ENCODE measurements around the gene POLR1F.
"Not testable (repeated sequence)": the region's sequence is repeated elsewhere in the genome, so short reads cannot be mapped to it uniquely, and the experiment has no call there.

Gene POLR1F

GRCh38 chr7:19708397-19709248 lies at the start of gene POLR1F:
Gene POLR1F (minus strand): TSS chr7:19709037. CDS start chr7:19709016, 21 bp downstream.
- peak; percentile 94 for DNase-seq

- DNase-seq = no peak
Observed at GRCh38 chr7:19754521-19755116, 45.8 kb upstream of the POLR1F start.

- no peak for DNase-seq
Observed at GRCh38 chr7:19752020-19752419, 43.2 kb upstream of the POLR1F start.

GRCh38 chr7:19749658-19750057 lies 40.8 kb upstream of the POLR1F start:
- no peak for DNase-seq

- no peak for DNase-seq
Observed at GRCh38 chr7:19747740-19748339, 39.0 kb upstream of the POLR1F start.

- DNase-seq = no peak
Observed at GRCh38 chr7:19744075-19744474, 35.2 kb upstream of the POLR1F start.

GRCh38 chr7:19728716-19729115 lies 19.9 kb upstream of the POLR1F start:
- DNase-seq = no peak

GRCh38 chr7:19725770-19726169 lies 16.9 kb upstream of the POLR1F start:
- DNase-seq = no peak

- no peak for DNase-seq
Observed at GRCh38 chr7:19715499-19715898, 6.7 kb upstream of the POLR1F start.

- DNase-seq = peak; percentile 5
Observed at GRCh38 chr7:19713676-19714075, 4.8 kb upstream of the POLR1F start.

GRCh38 chr7:19709249-19709578 lies 377 bp upstream of the POLR1F start:
- DNase-seq = no peak

- no peak for DNase-seq
Observed at GRCh38 chr7:19707240-19707639, 1.6 kb downstream of the POLR1F start.

- no peak for DNase-seq
Observed at GRCh38 chr7:19705663-19706062, 3.2 kb downstream of the POLR1F start.

GRCh38 chr7:19701471-19701870 lies 7.4 kb downstream of the POLR1F start:
- DNase-seq = no peak

- no peak for DNase-seq
Observed at GRCh38 chr7:19700936-19701335, 7.9 kb downstream of the POLR1F start.

GRCh38 chr7:19698331-19698730 lies 10.5 kb downstream of the POLR1F start:
- DNase-seq = no peak

GRCh38 chr7:19696926-19697325 lies 11.9 kb downstream of the POLR1F start:
- no peak for DNase-seq

GRCh38 chr7:19692111-19692828 lies 16.6 kb downstream of the POLR1F start:
- no peak for DNase-seq

GRCh38 chr7:19690736-19691135 lies 18.1 kb downstream of the POLR1F start:
- no peak for DNase-seq

GRCh38 chr7:19689130-19689529 lies 19.7 kb downstream of the POLR1F start:
- DNase-seq = not testable (repeated sequence)

GRCh38 chr7:19681596-19681995 lies 27.2 kb downstream of the POLR1F start:
- no peak for DNase-seq

GRCh38 chr7:19677180-19677579 lies 31.7 kb downstream of the POLR1F start:
- DNase-seq = no peak

- no peak for DNase-seq
Observed at GRCh38 chr7:19675816-19676215, 33.0 kb downstream of the POLR1F start.
